GM03348 (cell line): ENCODE measurements around the gene SERPINA12.

Experiments
- DNase-seq: peaks from one replicate; pipeline ENCODE4 v3.0.0; 2012; ENCODE audit warnings: low spot score

Gene SERPINA12

GRCh38 chr14:94509356-94509755 is at the start of gene SERPINA12:
TSS of gene SERPINA12 (minus strand) at chr14:94509469. CDS start at chr14:94498397, 11,072 bp downstream.
- no peak for DNase-seq

- no peak for DNase-seq
These were observed 49.6 kb upstream of the SERPINA12 start for GRCh38 chr14:94558842-94559241.

GRCh38 chr14:94557327-94557726 is 48.1 kb upstream of the SERPINA12 start:
- DNase-seq, result no peak

- DNase-seq, result no peak
These were observed 46.7 kb upstream of the SERPINA12 start for GRCh38 chr14:94555991-94556390.

GRCh38 chr14:94550041-94550440 is 40.8 kb upstream of the SERPINA12 start:
- no peak for DNase-seq

- DNase-seq, result peak; percentile 83
These were observed 40.0 kb upstream of the SERPINA12 start for GRCh38 chr14:94548999-94549985.

GRCh38 chr14:94548131-94548998 is 39.1 kb upstream of the SERPINA12 start:
- no peak for DNase-seq

GRCh38 chr14:94547726-94548125 is 38.5 kb upstream of the SERPINA12 start:
- no peak for DNase-seq

GRCh38 chr14:94547151-94547680 is 37.9 kb upstream of the SERPINA12 start:
- no peak for DNase-seq

GRCh38 chr14:94545131-94545841 is 36.0 kb upstream of the SERPINA12 start:
- DNase-seq, result no peak

- no peak for DNase-seq
These were observed 35.5 kb upstream of the SERPINA12 start for GRCh38 chr14:94544726-94545125.

- DNase-seq, result no peak
These were observed 34.3 kb upstream of the SERPINA12 start for GRCh38 chr14:94543449-94544124.

GRCh38 chr14:94542811-94543440 is 33.7 kb upstream of the SERPINA12 start:
- DNase-seq, result no peak

GRCh38 chr14:94542111-94542810 is 33.0 kb upstream of the SERPINA12 start:
- DNase-seq, result peak; percentile 56

GRCh38 chr14:94541234-94541975 is 32.1 kb upstream of the SERPINA12 start:
- DNase-seq, result no peak

GRCh38 chr14:94540031-94540794 is 30.9 kb upstream of the SERPINA12 start:
- DNase-seq, result no peak

- DNase-seq, result no peak
These were observed 29.9 kb upstream of the SERPINA12 start for GRCh38 chr14:94539181-94539580.

GRCh38 chr14:94538070-94538740 is 28.9 kb upstream of the SERPINA12 start:
- DNase-seq, result no peak
